Liver (tissue), 9 donors: ENCODE measurements around the gene PAQR7. TPM values are rescaled to one million over a fixed set of nuclear protein-coding genes. Genes with fewer than 3 reads are reported as not detected.
"Not testable (repeated sequence)": the region's sequence is repeated elsewhere in the genome, so short reads cannot be mapped to it uniquely, and the experiment has no call there.

Experiments
- DNase-seq: peaks from one replicate; pipeline ENCODE4 v3.0.0-alpha.2; 2017; ENCODE audit warnings: low spot score
- H3K27ac ChIP-seq, 2 donors: one replicate each; pipeline ENCODE4 v1.7.0; 2013; ENCODE audit warnings: inconsistent platforms in 2 of 2, low read length in 2 of 2, control low read depth in 1 of 2, low read depth in 1 of 2, mild to moderate bottlenecking in 1 of 2
- H3K27me3 ChIP-seq, 4 donors: one replicate each; pipeline versions ENCODE4 v1.6.1 to v1.7.0; 2013; ENCODE audit warnings: low read length in 3 of 4, inconsistent platforms in 1 of 4, mild to moderate bottlenecking in 1 of 4, moderate library complexity in 1 of 4; ENCODE audit not compliant: control insufficient read depth in 4 of 4, insufficient read depth in 4 of 4
- H3K36me3 ChIP-seq, 4 donors: one replicate each; pipeline versions ENCODE4 v1.6.1 to v1.7.0; 2013; ENCODE audit warnings: low read length in 3 of 4, mild to moderate bottlenecking in 3 of 4, low read depth in 1 of 4, moderate library complexity in 1 of 4; ENCODE audit not compliant: control insufficient read depth in 4 of 4, insufficient read depth in 3 of 4
- H3K4me1 ChIP-seq, 4 donors: one replicate each; pipeline versions ENCODE4 v1.6.1 to v1.7.0; 2013; ENCODE audit warnings: low read length in 3 of 4, mild to moderate bottlenecking in 3 of 4, moderate library complexity in 1 of 4; ENCODE audit not compliant: control insufficient read depth in 4 of 4, insufficient read depth in 4 of 4
- H3K4me3 ChIP-seq, 3 donors: one replicate each; pipeline versions ENCODE4 v1.6.1 to v1.7.0; 2013; ENCODE audit warnings: low read length in 3 of 3, control low read depth in 1 of 3, low read depth in 1 of 3, mild to moderate bottlenecking in 1 of 3
- H3K9ac ChIP-seq, 2 donors: one replicate each; pipeline ENCODE4 v1.7.0; 2013; ENCODE audit warnings: low read length in 2 of 2, mild to moderate bottlenecking in 2 of 2, moderate library complexity in 2 of 2, control low read depth in 1 of 2, low read depth in 1 of 2
- H3K9me3 ChIP-seq, 4 donors: one replicate each; pipeline versions ENCODE4 v1.6.1 to v1.7.0; 2013; ENCODE audit warnings: low read length in 3 of 4; ENCODE audit not compliant: control insufficient read depth in 4 of 4
- ATF3 ChIP-seq: IDR thresholded peaks from 2 replicates; pipeline ENCODE4 v1.6.1; 2016; ENCODE audit warnings: antibody characterized with exemption
- CTCF ChIP-seq: fragments of 150-350 bp; IDR thresholded peaks from 2 replicates; pipeline ENCODE4 v1.5.1; 2017; ENCODE audit warnings: improper control_type of control experiment, low read depth, low read length; ENCODE audit not compliant: missing input control
- EGR1 ChIP-seq, 2 donors: IDR thresholded peaks; 2 replicates each; pipeline ENCODE4 v1.6.1; 2016 to 2018; ENCODE audit warnings: antibody characterized with exemption in 2 of 2, low read depth in 2 of 2
- FOXA1 ChIP-seq: IDR thresholded peaks from 2 replicates; pipeline ENCODE4 v1.6.1; 2016; ENCODE audit warnings: antibody characterized with exemption
- FOXA2 ChIP-seq: IDR thresholded peaks from 2 replicates; pipeline ENCODE4 v1.6.1; 2016; ENCODE audit warnings: antibody characterized with exemption
- GABPA ChIP-seq, 2 donors: IDR thresholded peaks in 1 of 2; conservative IDR thresholded peaks in 1 of 2; 2 replicates each; pipeline ENCODE4 v1.6.1; 2016; ENCODE audit warnings: antibody characterized with exemption in 2 of 2, mild to moderate bottlenecking in 1 of 2, moderate library complexity in 1 of 2
- HNF4A ChIP-seq, 2 donors: conservative IDR thresholded peaks; 2 replicates each; pipeline ENCODE4 v1.6.1; 2016; ENCODE audit warnings: antibody characterized with exemption in 2 of 2, mild to moderate bottlenecking in 2 of 2
- HNF4G ChIP-seq: IDR thresholded peaks from 2 replicates; pipeline ENCODE4 v1.6.1; 2016; ENCODE audit warnings: antibody characterized with exemption
- MAX ChIP-seq: IDR thresholded peaks from 2 replicates; pipeline ENCODE4 v1.6.1; 2016; ENCODE audit warnings: antibody characterized with exemption
- NR2F2 ChIP-seq: IDR thresholded peaks from 2 replicates; pipeline ENCODE4 v1.6.1; 2016; ENCODE audit warnings: antibody characterized with exemption
- REST ChIP-seq: IDR thresholded peaks from 2 replicates; pipeline ENCODE4 v1.6.1; 2016; ENCODE audit warnings: antibody characterized with exemption, mild to moderate bottlenecking
- RXRA ChIP-seq, 2 donors: IDR thresholded peaks; 2 replicates each; pipeline ENCODE4 v1.6.1; 2017 to 2018; ENCODE audit warnings: antibody characterized with exemption in 2 of 2, mild to moderate bottlenecking in 1 of 2
- SP1 ChIP-seq: IDR thresholded peaks from 2 replicates; pipeline ENCODE4 v1.6.1; 2018; ENCODE audit warnings: antibody characterized with exemption, mild to moderate bottlenecking
- TAF1 ChIP-seq: conservative IDR thresholded peaks from 2 replicates; pipeline ENCODE4 v1.6.1; 2016; ENCODE audit warnings: antibody characterized with exemption, mild to moderate bottlenecking
- YY1 ChIP-seq: IDR thresholded peaks from 2 replicates; pipeline ENCODE4 v1.6.1; 2016; ENCODE audit warnings: antibody characterized with exemption, mild to moderate bottlenecking
- ZBTB33 ChIP-seq: IDR thresholded peaks from 2 replicates; pipeline ENCODE4 v1.6.1; 2016; ENCODE audit warnings: antibody characterized with exemption
- WGBS: extraction: QIAGEN DNeasy Blood & Tissue Kit; methylation state at CpG from one replicate; pipeline ENCODE4 v1.1.7; 2013; 5-methylcytosine and 5-hydroxymethylcytosine counted together
- polyA plus RNA-seq, 2 donors: library from polyadenylated mRNA; stranded (reverse) in 1 of 2; unstranded in 1 of 2; fragments of 200-250 nt in 1 of 2; fragments of >200 nt in 1 of 2; fragmentation: Nextera tagmentation in 1 of 2; extraction: Ambion mirVana in 1 of 2; gene quantifications; one replicate each; pipeline versions ENCODE4 v1.2.1 to v1.2.3, GENCODE V29; 2013 to 2015
- total RNA-seq, 2 donors: library from RNA; depleted of rRNA; stranded (reverse); fragments of >200 nt; gene quantifications; one replicate each; pipeline ENCODE4 v1.2.3, GENCODE V29; 2014
- donor health status: healthy.
- donor health status: healthy.
- donor health status: healthy.
- donor health status: healthy.
- donor health status: healthy.

Gene PAQR7
- total and polyA plus RNA-seq, 4 donors, result 1.5 to 9.0 (median 1.8) TPM

- Histone ChIP-seq H3K4me1 (no peaks in the 10 kb centered on the region), H3K27me3 (no peaks in the 10 kb centered on the region), H3K27ac (no peak overlapping the region), H3K9ac (no peak overlapping the region), H3K9me3 (no peaks in the 10 kb centered on the region), H3K4me3 (no peak overlapping the region), H3K36me3 (no peaks in the 10 kb centered on the region)
- WGBS, result 93% methylated on average over 3 of the region's 3 CpGs
- TF ChIP-seq FOXA2, result no peak
- TF ChIP-seq YY1, result no peak
- no peak for TF ChIP-seq HNF4G
- no peak for TF ChIP-seq REST
- no peak for TF ChIP-seq CTCF
- TF ChIP-seq RXRA (IDR thresholded peaks at IDR 0.05), result no peak
- TF ChIP-seq TAF1, result no peak
- no peak for TF ChIP-seq FOXA1
- TF ChIP-seq SP1, result no peak
- TF ChIP-seq HNF4A (conservative IDR thresholded peaks at IDR 0.05), result no peak
- no peak for TF ChIP-seq EGR1 (IDR thresholded peaks at IDR 0.05; ENCODE audit: low read depth in 2 of 2)
- no peak for TF ChIP-seq GABPA (IDR thresholded peaks at IDR 0.05 in 1 of 2, conservative IDR thresholded peaks at IDR 0.05 in 1 of 2)
- no peak for TF ChIP-seq MAX
- no peak for TF ChIP-seq NR2F2
- no peak for TF ChIP-seq ATF3
- TF ChIP-seq ZBTB33, result no peak
- no peak for DNase-seq
Observed at GRCh38 chr1:25843483-25843882, 32.0 kb downstream of the PAQR7 start.

- not testable (repeated sequence) for H3K4me1 ChIP-seq, H3K9me3 ChIP-seq, H3K36me3 ChIP-seq, DNase-seq, H3K4me3 ChIP-seq, H3K27me3 ChIP-seq, H3K27ac ChIP-seq, H3K9ac ChIP-seq
- 96% methylated on average over 4 of the region's 4 CpGs for WGBS
Observed at GRCh38 chr1:25839808-25840207, 35.7 kb downstream of the PAQR7 start.
